H9 (cell line): ENCODE measurements around the gene SRXN1. TPM values are rescaled to one million over a fixed set of nuclear protein-coding genes. Genes with fewer than 3 reads are reported as not detected.

ENCODE experiments used
- DNase-seq: peaks from one replicate; pipeline ENCODE4 v3.0.0-alpha.2; 2017
- H2AFZ ChIP-seq: one replicate; pipeline ENCODE4 v1.6.1; 2013; ENCODE audit warnings: mild to moderate bottlenecking, low read length, control low read depth, moderate library complexity
- H2AK5ac ChIP-seq: 2 replicates; pipeline ENCODE4 v1.6.1; 2013; ENCODE audit warnings: low read length, control low read depth, mixed read lengths; ENCODE audit not compliant: insufficient read length
- H2BK120ac ChIP-seq: one replicate; pipeline ENCODE4 v1.6.1; 2013; ENCODE audit warnings: low read depth, mild to moderate bottlenecking, low read length, control low read depth, inconsistent platforms; ENCODE audit not compliant: poor library complexity, severe bottlenecking
- H2BK12ac ChIP-seq: 2 replicates; pipeline ENCODE4 v1.6.1; 2013; ENCODE audit warnings: low read length, control low read depth, mixed read lengths, low read depth; ENCODE audit not compliant: insufficient read length
- H2BK15ac ChIP-seq: 2 replicates; pipeline ENCODE4 v1.6.1; 2013; ENCODE audit warnings: low read depth, low read length, control low read depth
- H2BK20ac ChIP-seq: one replicate; pipeline ENCODE4 v1.6.1; 2013; ENCODE audit warnings: low read depth, mild to moderate bottlenecking, low read length, control low read depth, inconsistent platforms; ENCODE audit not compliant: poor library complexity, severe bottlenecking
- H2BK5ac ChIP-seq: 2 replicates; pipeline ENCODE4 v1.6.1; 2013; ENCODE audit warnings: low read length, control low read depth, mixed read lengths; ENCODE audit not compliant: insufficient read length
- H3K14ac ChIP-seq: 2 replicates; pipeline ENCODE4 v1.6.1; 2013; ENCODE audit warnings: low read length, control low read depth; ENCODE audit not compliant: insufficient read depth
- H3K18ac ChIP-seq: 2 replicates; pipeline ENCODE4 v1.6.1; 2013; ENCODE audit warnings: low read depth, mild to moderate bottlenecking, mixed read lengths, low read length, control low read depth; ENCODE audit not compliant: insufficient read length
- H3K23ac ChIP-seq: 2 replicates; pipeline ENCODE4 v1.6.1; 2013; ENCODE audit warnings: low read length, control low read depth, mixed read lengths, low read depth; ENCODE audit not compliant: insufficient read length
- H3K23me2 ChIP-seq: 2 replicates; pipeline ENCODE4 v1.6.1; 2013; ENCODE audit warnings: low read depth, mild to moderate bottlenecking, mixed read lengths, low read length, control low read depth; ENCODE audit not compliant: insufficient read length, poor library complexity, severe bottlenecking
- H3K27ac ChIP-seq: 2 replicates; pipeline ENCODE4 v1.5.1; 2013; ENCODE audit warnings: low read length, control low read depth, mixed read lengths, low read depth; ENCODE audit not compliant: insufficient read length
- H3K27me3 ChIP-seq: 2 replicates; pipeline ENCODE4 v1.6.1; 2013; ENCODE audit warnings: low read length, control low read depth, inconsistent platforms; ENCODE audit not compliant: insufficient read depth
- H3K4ac ChIP-seq: 2 replicates; pipeline ENCODE4 v1.6.1; 2013; ENCODE audit warnings: low read depth, mild to moderate bottlenecking, control low read depth, inconsistent platforms, low read length, moderate library complexity
- H3K4me1 ChIP-seq: 2 replicates; pipeline ENCODE4 v1.6.1; 2013; ENCODE audit warnings: low read length, control low read depth, inconsistent platforms; ENCODE audit not compliant: insufficient read depth
- H3K4me2 ChIP-seq: 2 replicates; pipeline ENCODE4 v1.6.1; 2013; ENCODE audit warnings: low read length, control low read depth, mixed read lengths; ENCODE audit not compliant: insufficient read length, insufficient read depth
- H3K56ac ChIP-seq: 2 replicates; pipeline ENCODE4 v1.6.1; 2013; ENCODE audit warnings: low read depth, mild to moderate bottlenecking, mixed read lengths, low read length, control low read depth; ENCODE audit not compliant: insufficient read length
- H3K79me1 ChIP-seq: 2 replicates; pipeline ENCODE4 v1.6.1; 2013; ENCODE audit warnings: low read depth, mild to moderate bottlenecking, moderate library complexity, low read length, control low read depth, inconsistent platforms; ENCODE audit not compliant: insufficient read depth, poor library complexity, severe bottlenecking
- H3K79me2 ChIP-seq: 2 replicates; pipeline ENCODE4 v1.6.1; 2013; ENCODE audit warnings: low read length, control low read depth, inconsistent platforms; ENCODE audit not compliant: insufficient read depth
- H3K9ac ChIP-seq: 2 replicates; pipeline ENCODE4 v1.6.1; 2013; ENCODE audit warnings: low read length, control low read depth, mixed read lengths; ENCODE audit not compliant: insufficient read length; ENCODE audit errors: extremely low read depth
- H3K9me3 ChIP-seq: one replicate; pipeline ENCODE4 v1.6.1; 2013; ENCODE audit warnings: low read depth, low read length, inconsistent platforms; ENCODE audit not compliant: control insufficient read depth
- H3T11ph ChIP-seq: one replicate; pipeline ENCODE4 v1.6.1; 2013; ENCODE audit warnings: mild to moderate bottlenecking, low read length, control low read depth, inconsistent platforms
- H4K20me1 ChIP-seq: one replicate; pipeline ENCODE4 v1.6.1; 2013; ENCODE audit not compliant: control insufficient read depth, insufficient read length, insufficient read depth
- H4K5ac ChIP-seq: 2 replicates; pipeline ENCODE4 v1.6.1; 2013; ENCODE audit warnings: low read depth, mild to moderate bottlenecking, mixed read lengths, low read length, control low read depth; ENCODE audit not compliant: insufficient read length
- H4K8ac ChIP-seq: replicated peaks from 2 replicates; pipeline ENCODE4 v1.6.1; 2013; ENCODE audit warnings: low read length, control low read depth, mixed read lengths, low read depth; ENCODE audit not compliant: insufficient read length
- H4K91ac ChIP-seq: 2 replicates; pipeline ENCODE4 v1.6.1; 2013; ENCODE audit warnings: low read depth, mild to moderate bottlenecking, moderate library complexity, mixed read lengths, low read length, control low read depth; ENCODE audit not compliant: insufficient read length
- H3K27ac Mint-ChIP-seq, 3 experiments: 2 replicates in 2 of 3; 3 replicates in 1 of 3; pipeline ENCODE4 v1.8.0; 2020 to 2021; ENCODE audit warnings: mixed read lengths in 3 of 3, mild to moderate bottlenecking in 1 of 3, moderate library complexity in 1 of 3
- H3K27me3 Mint-ChIP-seq: 2 replicates; pipeline ENCODE4 v1.8.0; 2021; ENCODE audit warnings: low read depth, mild to moderate bottlenecking, moderate library complexity, mixed read lengths
- H3K36me3 Mint-ChIP-seq, 3 experiments: 2 replicates in 2 of 3; 3 replicates in 1 of 3; pipeline ENCODE4 v1.8.0; 2020 to 2021; ENCODE audit warnings: low read depth in 3 of 3, mixed read lengths in 3 of 3; ENCODE audit not compliant: insufficient read depth in 1 of 3
- H3K4me1 Mint-ChIP-seq, 2 experiments: 2 replicates each; pipeline ENCODE4 v1.8.0; 2020; ENCODE audit warnings: mixed read lengths in 2 of 2
- H3K4me3 Mint-ChIP-seq, 2 experiments: 2 replicates in 1 of 2; 3 replicates in 1 of 2; pipeline ENCODE4 v1.8.0; 2020 to 2021; ENCODE audit warnings: mild to moderate bottlenecking in 2 of 2, mixed read lengths in 2 of 2, moderate library complexity in 1 of 2
- H3K9me3 Mint-ChIP-seq, 2 experiments: 2 replicates in 1 of 2; 3 replicates in 1 of 2; pipeline ENCODE4 v1.8.0; 2020; ENCODE audit warnings: mild to moderate bottlenecking in 2 of 2, mixed read lengths in 2 of 2, moderate library complexity in 1 of 2
- WGBS: extraction: QIAGEN DNeasy Blood & Tissue Kit; methylation state at CpG from one replicate; pipeline ENCODE4 v1.1.7; 2013; ENCODE audit warnings: missing lambda C conversion rate, low lambda C conversion rate, mixed read lengths; ENCODE audit not compliant: insufficient read length; ENCODE audit errors: extremely low coverage; 5-methylcytosine and 5-hydroxymethylcytosine counted together
- total RNA-seq: library from RNA; stranded (reverse); gene quantifications from 2 replicates; pipeline ENCODE4 v1.2.1, GENCODE V29; 2021
- TF ChIP-seq, protein P1 (sequence below): fragments of 200-600 bp; sonication (generic); conservative IDR thresholded peaks from 3 replicates; pipeline ENCODE4 v1.8.0; 2021; ENCODE audit warnings: antibody characterized with exemption, mild to moderate bottlenecking

Gene SRXN1
- total RNA-seq, 1 experiment from 2014 or later = 25.7 TPM

DNA sequence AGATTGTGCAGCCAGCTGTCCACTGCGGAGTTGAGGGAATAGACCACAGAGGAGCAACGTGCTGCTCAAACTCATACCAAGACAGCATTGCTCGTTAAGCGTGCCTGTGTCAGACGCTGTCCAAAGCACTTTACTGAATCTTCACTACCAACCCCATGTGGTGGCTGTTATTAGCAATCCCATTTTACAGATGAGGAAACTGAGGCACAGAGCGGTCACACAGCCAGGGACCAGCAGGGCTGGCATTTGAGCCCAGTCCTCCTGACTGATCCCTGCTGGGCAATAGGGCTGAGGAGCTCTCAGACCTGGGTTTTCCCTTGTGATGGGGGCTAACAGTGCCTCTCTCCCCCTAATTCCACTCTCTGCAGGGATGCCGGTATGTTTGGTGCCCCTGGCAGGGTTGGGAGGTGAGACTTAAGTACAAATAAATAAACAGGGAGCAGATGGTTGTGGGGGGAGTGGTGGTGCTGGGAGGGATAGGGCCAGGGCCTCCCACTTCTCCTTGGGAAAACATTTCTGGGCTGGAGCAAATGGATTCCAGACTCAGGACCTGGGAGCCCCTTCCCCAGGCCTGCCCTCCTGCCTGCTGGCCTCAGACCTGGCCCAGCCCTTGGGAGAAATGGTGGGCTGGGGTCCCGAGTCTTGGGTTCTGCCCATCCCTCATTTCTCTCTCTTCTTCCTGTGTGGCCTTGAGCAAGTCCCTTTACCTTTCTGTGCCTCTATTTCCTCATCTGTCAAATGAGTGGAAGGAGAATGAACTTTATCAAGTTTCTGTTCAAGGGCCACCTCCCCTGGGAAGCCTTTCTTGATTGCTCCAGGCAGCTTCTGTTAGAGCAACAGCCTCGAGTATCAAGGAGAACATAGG lies 17.7 kb downstream of the SRXN1 start:
- Histone ChIP-seq H3K9me3 (no peaks in the 10 kb centered on the region), H2BK120ac (no peak overlapping the region), H3K4ac (no peak overlapping the region), H3K27me3 (no peaks in the 10 kb centered on the region), H3K14ac (no peak overlapping the region), H4K8ac (no peak overlapping the region), H3K23ac (no peak overlapping the region), H4K91ac (no peak overlapping the region), H3K56ac (no peak overlapping the region), H2AFZ (no peak overlapping the region), H3K23me2 (no peaks in the 10 kb centered on the region), H3K18ac (no peak overlapping the region), H3T11ph (no peak overlapping the region), H3K4me1 (no peaks in the 10 kb centered on the region), H2BK20ac (no peak overlapping the region), H4K20me1 (no peaks in the 10 kb centered on the region), H3K9ac (no peak overlapping the region), H2BK5ac (no peak overlapping the region), H3K4me2 (no peak overlapping the region), H3K79me2 (no peaks in the 10 kb centered on the region), H2AK5ac (no peak overlapping the region), H2BK12ac (no peak overlapping the region), H3K27ac (no peak overlapping the region), H4K5ac (no peak overlapping the region), H2BK15ac (no peak overlapping the region), H3K79me1 (no peaks in the 10 kb centered on the region)
- Mint-ChIP-seq H3K4me1 (peaks cover 4 to 17% of the 10 kb centered on the region in 2 experiments; a peak in 2 of 4 replicates), H3K36me3 (no peaks in the 10 kb centered on the region), H3K27ac (no peak overlapping the region), H3K9me3 (no peaks in the 10 kb centered on the region), H3K4me3 (no peak overlapping the region), H3K27me3 (peaks cover 11% of the 10 kb centered on the region)
- TF ChIP-seq, protein P1, sequence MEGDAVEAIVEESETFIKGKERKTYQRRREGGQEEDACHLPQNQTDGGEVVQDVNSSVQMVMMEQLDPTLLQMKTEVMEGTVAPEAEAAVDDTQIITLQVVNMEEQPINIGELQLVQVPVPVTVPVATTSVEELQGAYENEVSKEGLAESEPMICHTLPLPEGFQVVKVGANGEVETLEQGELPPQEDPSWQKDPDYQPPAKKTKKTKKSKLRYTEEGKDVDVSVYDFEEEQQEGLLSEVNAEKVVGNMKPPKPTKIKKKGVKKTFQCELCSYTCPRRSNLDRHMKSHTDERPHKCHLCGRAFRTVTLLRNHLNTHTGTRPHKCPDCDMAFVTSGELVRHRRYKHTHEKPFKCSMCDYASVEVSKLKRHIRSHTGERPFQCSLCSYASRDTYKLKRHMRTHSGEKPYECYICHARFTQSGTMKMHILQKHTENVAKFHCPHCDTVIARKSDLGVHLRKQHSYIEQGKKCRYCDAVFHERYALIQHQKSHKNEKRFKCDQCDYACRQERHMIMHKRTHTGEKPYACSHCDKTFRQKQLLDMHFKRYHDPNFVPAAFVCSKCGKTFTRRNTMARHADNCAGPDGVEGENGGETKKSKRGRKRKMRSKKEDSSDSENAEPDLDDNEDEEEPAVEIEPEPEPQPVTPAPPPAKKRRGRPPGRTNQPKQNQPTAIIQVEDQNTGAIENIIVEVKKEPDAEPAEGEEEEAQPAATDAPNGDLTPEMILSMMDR = no peak
- WGBS = no CpG with 5 or more reads among the region's 9 CpGs
- no peak for DNase-seq
